NCI-H1436 (cell line): Measurements from ENCODE around the gene SLC1A2.

ENCODE experiments used
- DNase-seq: peaks from one replicate; lab custom pipeline; 2025; lab: John Stamatoyannopoulos, UW

Gene SLC1A2

GRCh38 chr11:35302398-35302797 lies 117.0 kb downstream of the SLC1A2 start:
- DNase-seq: no peak

DNA sequence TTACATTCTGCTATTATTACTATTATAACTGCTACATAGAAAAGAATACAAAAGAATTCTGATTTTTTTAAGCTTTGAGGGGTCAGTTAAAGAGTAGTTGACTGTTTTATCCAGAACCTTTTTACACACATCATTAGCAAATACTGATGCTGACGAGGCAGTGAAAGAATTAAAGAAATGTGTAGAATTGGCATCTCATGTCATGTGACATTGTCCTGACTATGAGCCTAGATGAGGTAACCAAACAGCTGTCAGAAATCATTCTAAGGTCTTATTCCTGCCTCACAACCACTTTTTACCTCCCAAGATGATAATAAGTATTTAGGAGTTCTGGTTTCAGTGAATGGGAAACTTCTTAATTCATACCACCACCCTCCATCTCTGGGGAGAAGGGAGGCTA lies 121.0 kb downstream of the SLC1A2 start:
- no peak for DNase-seq

GRCh38 chr11:35295751-35296150 lies 123.6 kb downstream of the SLC1A2 start:
- no peak for DNase-seq

DNA sequence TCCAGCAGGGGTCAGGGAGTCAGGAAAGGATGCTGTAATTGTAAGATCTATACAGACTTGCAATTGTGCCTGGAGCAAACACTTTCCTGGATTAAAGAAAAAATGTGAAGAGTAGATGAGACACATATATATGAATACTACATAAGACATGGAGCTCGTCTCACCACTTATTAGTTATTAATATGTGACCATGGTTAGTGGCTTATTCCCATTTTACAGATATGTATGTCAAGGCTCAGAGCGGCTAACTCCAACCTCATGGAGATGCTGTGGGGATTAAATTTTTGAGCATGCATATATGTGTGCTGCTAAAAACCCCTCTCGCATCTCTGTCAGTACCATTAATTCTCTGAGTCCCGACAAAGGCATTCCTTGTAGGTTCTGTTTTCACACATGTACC lies 125.7 kb downstream of the SLC1A2 start:
- no peak for DNase-seq

DNA sequence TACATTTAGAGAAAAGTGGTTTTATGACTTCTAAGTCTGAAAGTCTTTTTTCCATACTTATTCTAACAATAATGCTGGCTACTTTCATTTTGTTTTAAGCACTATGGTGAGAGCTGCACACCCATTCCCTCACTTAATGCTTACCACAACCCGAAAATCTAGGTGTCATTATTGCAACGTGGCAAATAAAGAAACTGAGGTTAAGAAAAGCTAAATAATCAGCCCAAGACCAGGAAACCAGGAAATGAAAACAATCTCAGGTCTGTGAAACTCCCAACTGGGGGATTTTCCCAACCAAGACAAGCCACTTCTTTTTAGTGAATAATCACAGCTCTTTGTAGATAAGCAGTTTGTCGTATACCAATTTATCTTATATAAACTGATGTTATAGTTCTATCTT lies 126.3 kb downstream of the SLC1A2 start:
- DNase-seq: no peak

- DNase-seq: peak; percentile 22
Measured at GRCh38 chr11:35292279-35292678, 127.1 kb downstream of the SLC1A2 start.

GRCh38 chr11:35290876-35291275 lies 128.5 kb downstream of the SLC1A2 start:
- no peak for DNase-seq

GRCh38 chr11:35289821-35290220 lies 129.5 kb downstream of the SLC1A2 start:
- DNase-seq: no peak

GRCh38 chr11:35288817-35289541 lies 130.4 kb downstream of the SLC1A2 start:
- no peak for DNase-seq

DNA sequence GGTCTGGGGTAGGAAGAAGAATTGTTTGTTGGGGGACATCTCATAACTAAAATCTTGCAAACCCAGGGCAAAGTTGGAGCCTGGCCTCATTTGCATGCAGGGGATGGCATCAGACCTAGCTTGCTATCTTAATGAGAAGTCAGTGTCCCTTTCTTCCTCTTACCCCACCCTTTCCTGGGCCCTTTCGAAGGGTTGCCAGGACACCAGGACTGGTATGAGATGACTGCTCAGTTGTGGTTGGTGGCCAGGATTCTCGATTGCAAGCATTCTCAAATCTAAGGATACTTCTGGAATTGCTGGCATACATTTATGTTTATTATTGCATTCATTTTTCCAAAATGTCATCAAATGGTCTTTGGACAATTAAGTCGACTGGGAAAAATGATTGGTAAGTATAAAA lies 131.0 kb downstream of the SLC1A2 start:
- no peak for DNase-seq

GRCh38 chr11:35287344-35287890 lies 131.9 kb downstream of the SLC1A2 start:
- DNase-seq: no peak

GRCh38 chr11:35286126-35286525 lies 133.2 kb downstream of the SLC1A2 start:
- DNase-seq: no peak

GRCh38 chr11:35285471-35285870 lies 133.9 kb downstream of the SLC1A2 start:
- DNase-seq: no peak

- DNase-seq: no peak
Measured at GRCh38 chr11:35282221-35282882, 137.0 kb downstream of the SLC1A2 start.

DNA sequence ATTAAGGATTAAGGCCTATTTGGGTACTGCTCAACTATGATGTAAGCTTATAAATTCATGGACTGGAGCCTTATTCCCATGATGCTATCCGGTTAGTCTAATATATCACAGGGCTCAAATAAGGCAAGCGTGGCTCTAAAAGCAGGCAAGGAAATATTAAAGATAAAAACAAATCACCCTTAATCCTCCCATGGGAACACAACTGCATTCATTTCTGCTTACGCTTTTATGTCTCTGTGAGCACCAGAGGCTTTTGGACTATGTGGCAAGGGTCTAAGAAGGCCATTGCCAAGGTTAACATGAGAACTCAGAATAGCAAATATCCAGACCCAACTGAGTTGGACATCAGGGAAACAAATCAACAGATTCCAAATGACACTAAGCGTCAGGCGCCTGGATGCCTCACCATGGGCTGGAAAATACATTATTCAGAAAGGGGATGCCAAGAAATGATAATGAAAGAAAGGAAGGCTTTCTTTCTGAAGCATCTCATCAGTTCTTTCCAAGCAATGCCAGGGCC lies 138.1 kb downstream of the SLC1A2 start:
- DNase-seq: no peak

- DNase-seq: no peak
Measured at GRCh38 chr11:35280727-35281126, 138.6 kb downstream of the SLC1A2 start.

GRCh38 chr11:35277827-35278226 lies 141.5 kb downstream of the SLC1A2 start:
- no peak for DNase-seq

DNA sequence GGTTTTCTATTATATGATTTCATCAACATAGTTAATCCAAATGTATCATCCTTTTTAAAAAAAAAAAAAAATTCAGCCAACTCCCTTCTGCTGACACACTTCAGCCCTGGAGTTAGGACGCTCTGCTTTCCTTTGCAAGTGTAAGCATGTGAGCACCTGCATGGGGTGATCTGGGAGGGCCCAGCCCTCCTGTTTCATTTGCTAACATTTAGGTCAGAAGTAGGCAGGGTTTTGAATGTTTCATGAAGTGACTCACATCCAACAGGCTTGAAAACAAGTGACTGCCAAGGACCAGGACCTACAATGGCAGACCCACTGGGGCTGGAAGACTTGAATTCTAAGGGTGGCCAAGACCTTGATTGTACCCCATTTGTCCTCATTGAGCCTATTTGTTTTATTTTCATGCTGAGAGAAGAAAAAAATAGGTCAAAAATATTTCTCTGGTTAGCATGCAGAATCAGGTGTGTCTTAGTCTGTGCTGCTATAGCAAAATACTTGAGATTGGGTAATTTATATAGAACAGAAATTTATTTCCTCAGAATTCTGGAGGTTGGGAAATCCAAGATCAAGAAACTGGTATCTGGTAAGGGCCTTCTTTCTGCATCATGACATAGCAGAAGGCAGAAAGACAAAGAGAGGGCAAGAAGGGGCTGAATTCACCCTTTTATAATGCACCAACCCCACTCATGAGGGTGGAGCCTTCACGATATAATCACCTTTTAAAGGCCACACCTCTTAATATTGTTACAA lies 142.8 kb downstream of the SLC1A2 start:
- DNase-seq: no peak

DNA sequence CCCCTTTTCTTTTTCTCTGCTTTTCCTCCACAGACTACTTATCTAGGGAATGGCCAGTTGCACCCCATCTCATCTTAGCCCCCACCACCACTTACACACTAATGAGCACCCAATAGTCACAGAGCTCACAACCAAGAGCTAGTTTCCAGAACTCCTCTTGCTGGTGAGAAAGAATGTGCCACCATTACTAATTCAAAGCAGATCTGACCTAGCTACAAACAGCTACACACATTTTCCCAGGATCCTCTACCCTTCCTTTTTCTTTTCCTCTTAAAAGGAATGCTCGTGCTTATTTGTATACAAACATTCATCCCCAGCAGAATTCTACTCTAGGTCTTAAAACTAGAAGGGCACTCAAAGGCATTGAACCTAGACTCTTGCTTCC lies 143.6 kb downstream of the SLC1A2 start:
- no peak for DNase-seq

DNA sequence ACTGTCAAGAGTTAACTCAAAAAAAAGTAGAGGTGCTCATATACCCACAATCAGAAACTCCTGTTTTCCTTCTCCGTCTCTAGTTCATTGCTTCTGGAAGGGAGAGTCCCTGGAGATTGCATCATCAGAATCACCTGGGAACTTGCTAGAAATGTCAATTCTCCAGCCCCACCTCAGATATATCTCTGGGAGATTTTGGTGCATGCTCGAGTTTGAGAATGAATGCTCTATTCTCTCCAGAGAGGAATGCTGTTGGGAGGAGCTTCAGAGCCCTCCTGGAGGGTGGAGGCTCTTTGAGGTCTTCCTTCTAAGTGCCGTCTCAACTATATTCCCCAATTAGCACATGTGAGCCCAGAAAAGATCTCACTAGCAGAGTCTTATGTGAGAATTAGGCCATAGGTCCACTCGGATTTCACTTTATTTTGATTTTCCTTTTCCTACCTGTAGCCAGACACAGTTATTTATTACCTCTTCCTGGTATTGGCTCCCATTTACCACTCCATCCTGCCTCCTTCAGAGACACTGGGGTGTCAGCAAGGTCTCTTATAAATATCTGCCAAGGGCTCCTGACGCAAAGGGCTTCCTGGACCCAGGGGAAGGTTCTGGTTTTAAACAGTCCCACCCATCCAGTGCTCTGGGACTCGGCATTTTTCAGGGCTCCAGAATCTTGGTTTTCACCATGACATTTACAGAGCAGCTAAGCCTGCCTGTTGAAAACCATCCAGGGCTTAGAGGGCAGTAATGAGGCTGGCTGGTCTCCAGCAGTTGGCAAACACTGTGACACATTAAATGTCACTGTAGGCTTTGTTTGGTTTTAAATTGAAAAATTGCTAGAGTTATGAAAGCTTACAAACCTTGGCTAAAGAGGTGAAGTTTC lies 144.2 kb downstream of the SLC1A2 start:
- no peak for DNase-seq

DNA sequence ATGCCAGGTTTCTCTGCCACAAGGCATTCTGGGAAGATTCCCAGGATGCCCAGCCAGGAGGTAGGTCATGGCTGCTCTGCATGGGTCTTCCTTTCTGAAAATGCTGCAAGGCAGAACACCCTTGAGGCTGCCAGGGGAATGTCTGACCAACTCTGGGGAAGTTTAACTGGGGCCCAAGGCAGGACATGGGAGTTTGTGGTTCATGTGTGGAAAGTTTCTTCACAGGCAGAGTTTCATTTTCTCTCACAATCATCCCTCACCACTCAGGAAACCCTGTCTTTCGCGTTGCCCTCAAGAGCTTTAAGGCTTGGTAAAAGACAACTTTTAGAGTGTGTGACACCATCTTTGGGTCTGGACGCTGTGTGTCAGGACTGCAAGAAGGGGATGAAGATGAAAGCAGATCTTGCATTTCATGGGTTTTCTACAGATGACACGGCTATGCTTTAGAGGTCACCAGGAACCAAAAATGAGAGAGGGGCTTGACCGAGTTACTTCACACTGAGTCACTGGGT lies 146.9 kb downstream of the SLC1A2 start:
- DNase-seq: no peak
